ENCODE measurements around the gene HFE. TPM values are rescaled to one million over a fixed set of nuclear protein-coding genes. Genes with fewer than 3 reads are reported as not detected.

The HFE gene
- polyA plus RNA-seq, 3 donors: 13.5 to 16.1 (median 14.1) TPM

DNA sequence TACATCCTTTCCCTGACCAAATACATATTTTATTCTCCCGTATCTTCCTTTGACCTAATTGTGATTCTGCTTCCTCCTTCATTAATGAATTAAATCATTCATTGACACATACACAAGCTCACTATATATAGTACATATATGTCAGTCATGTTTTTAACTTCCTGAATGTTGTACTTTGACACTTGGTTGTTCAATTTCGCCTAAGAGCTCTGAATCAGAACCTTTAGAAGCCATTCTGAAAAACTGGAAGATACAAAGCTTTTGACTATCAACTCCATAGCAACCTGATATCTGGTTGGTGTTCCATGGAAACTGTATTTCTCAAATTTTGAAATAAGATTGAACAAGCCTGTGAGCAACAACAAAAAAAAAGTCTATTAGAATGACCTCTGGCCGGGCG, 27.3 kb upstream of the HFE start:
- peaks cover 0 to 2% (median 1%) of the 10 kb centered on the region in 3 donors for H3K27me3 Mint-ChIP-seq (ENCODE audit: low read depth in 3 of 3)

DNA sequence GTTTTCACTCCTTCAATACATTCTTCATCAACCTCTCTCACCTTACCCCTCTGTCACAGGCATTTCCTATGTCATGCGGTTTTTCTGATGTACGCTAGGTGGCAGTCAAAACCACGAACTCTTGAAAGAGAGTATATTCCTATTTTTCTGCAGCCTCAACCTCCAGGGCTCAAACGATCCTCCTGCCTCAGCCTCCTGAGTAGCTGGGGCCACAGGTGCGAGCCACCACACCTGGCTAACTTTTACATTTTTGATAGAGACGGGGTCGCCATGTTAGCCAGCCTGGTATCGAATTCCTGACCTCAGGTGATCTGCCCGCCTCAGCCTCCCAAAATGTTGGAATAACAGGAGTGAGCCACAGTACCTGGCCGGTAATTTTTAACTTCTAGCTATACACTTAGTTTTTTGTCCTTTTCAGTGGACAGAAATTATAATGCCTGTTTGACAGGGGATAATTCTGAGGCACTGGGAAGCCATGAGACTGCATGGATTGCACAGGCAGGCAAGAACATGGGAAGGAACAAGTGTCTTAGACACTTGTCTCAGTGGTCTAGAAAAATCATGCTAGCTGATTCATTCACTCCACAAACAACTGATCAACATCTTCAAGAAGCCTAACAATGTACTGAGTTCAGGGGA, 22.5 kb upstream of the HFE start:
- intact Hi-C loops (cut with micrococcal nuclease): loop anchor here in 1 of 2 donors (2.0 kb wide), 1 partner anchor 32 kb away; no protein-coding TSS in a partner anchor
- DNase-seq: peak; percentile 39 to 60 (median 57)

More for the DNA sequence above, 27.3 kb upstream of the HFE start:
- Mint-ChIP-seq H3K36me3 (no peaks in the 10 kb centered on the region), H3K9me3 (peaks cover 0 to 4% (median 1%) of the 10 kb centered on the region in 7 donors), H3K27ac (peak overlapping the region; percentile 60 to 91 (median 83)), H3K4me1 (peaks cover 28% of the 10 kb centered on the region), H3K4me3 (peak overlapping the region; percentile 66 to 79)
- Histone ChIP-seq H3K79me2 (ENCODE audit: insufficient read depth, low read length) (no peaks in the 10 kb centered on the region), H3K9me3 (replicated peaks in 1 of 2; ENCODE audit: control insufficient read depth in 1 of 2, insufficient read depth in 1 of 2, low read length in 2 of 2) (no peaks in the 10 kb centered on the region), H3K9ac (ENCODE audit: insufficient read depth, low read length, poor library complexity, severe bottlenecking) (no peak overlapping the region), H2AFZ (ENCODE audit: insufficient read depth, low read depth, low read length, poor library complexity, severe bottlenecking) (no peak overlapping the region), H3K36me3 (replicated peaks in 1 of 2; ENCODE audit: control insufficient read depth in 1 of 2, insufficient read depth in 2 of 2, low read length in 2 of 2) (no peaks in the 10 kb centered on the region), H4K20me1 (ENCODE audit: insufficient read depth, low read length) (no peaks in the 10 kb centered on the region), H3K4me3 (replicated peaks in 1 of 3; ENCODE audit: low read depth in 2 of 3, low read length in 3 of 3) (peak overlapping the region in 1 of 3 experiments; percentile 43), H3K27me3 (ENCODE audit: control insufficient read depth in 2 of 2, insufficient read depth in 2 of 2, low read length in 2 of 2) (no peaks in the 10 kb centered on the region), H3K27ac (ENCODE audit: low read depth in 1 of 2, low read length in 2 of 2) (no peak overlapping the region), H3K4me1 (ENCODE audit: control insufficient read depth in 1 of 2, insufficient read depth in 2 of 2, low read length in 2 of 2) (peaks cover 23 to 25% of the 10 kb centered on the region in 2 donors), H3K4me2 (replicated peaks; ENCODE audit: extremely low read depth, low read length, poor library complexity, severe bottlenecking) (peak overlapping the region; percentile 61)
- intact Hi-C loops (cut with micrococcal nuclease): loop anchor here in 1 of 2 donors (5.0 kb wide), 1 partner anchor 38 kb away; a partner anchor contains a TSS
- DNase-seq: peak; percentile 8 to 33 (median 21)
- TF ChIP-seq, protein P1, sequence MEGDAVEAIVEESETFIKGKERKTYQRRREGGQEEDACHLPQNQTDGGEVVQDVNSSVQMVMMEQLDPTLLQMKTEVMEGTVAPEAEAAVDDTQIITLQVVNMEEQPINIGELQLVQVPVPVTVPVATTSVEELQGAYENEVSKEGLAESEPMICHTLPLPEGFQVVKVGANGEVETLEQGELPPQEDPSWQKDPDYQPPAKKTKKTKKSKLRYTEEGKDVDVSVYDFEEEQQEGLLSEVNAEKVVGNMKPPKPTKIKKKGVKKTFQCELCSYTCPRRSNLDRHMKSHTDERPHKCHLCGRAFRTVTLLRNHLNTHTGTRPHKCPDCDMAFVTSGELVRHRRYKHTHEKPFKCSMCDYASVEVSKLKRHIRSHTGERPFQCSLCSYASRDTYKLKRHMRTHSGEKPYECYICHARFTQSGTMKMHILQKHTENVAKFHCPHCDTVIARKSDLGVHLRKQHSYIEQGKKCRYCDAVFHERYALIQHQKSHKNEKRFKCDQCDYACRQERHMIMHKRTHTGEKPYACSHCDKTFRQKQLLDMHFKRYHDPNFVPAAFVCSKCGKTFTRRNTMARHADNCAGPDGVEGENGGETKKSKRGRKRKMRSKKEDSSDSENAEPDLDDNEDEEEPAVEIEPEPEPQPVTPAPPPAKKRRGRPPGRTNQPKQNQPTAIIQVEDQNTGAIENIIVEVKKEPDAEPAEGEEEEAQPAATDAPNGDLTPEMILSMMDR (IDR thresholded peaks at IDR 0.05): no peak
- no CpG with 5 or more reads among the region's 4 CpGs for WGBS (ENCODE audit: insufficient coverage)

More for the DNA sequence above, 22.5 kb upstream of the HFE start:
- H3K36me3 Mint-ChIP-seq: no peaks in the 10 kb centered on the region
- no peak overlapping the region for H2AFZ ChIP-seq (ENCODE audit: insufficient read depth, low read depth, low read length, poor library complexity, severe bottlenecking)
- H3K9me3 Mint-ChIP-seq: peaks cover 0 to 4% (median 1%) of the 10 kb centered on the region in 7 donors
- H3K4me3 Mint-ChIP-seq: no peak overlapping the region
- no peak overlapping the region for H3K27ac ChIP-seq (ENCODE audit: low read depth in 1 of 2, low read length in 2 of 2)
- no peaks in the 10 kb centered on the region for H3K9me3 ChIP-seq (replicated peaks in 1 of 2; ENCODE audit: control insufficient read depth in 1 of 2, insufficient read depth in 1 of 2, low read length in 2 of 2)
- WGBS (ENCODE audit: insufficient coverage): 34% methylated on average over 4 of the region's 10 CpGs
- H3K4me3 ChIP-seq (replicated peaks in 1 of 3; ENCODE audit: low read depth in 2 of 3, low read length in 3 of 3): no peak overlapping the region
- no peaks in the 10 kb centered on the region for H3K36me3 ChIP-seq (replicated peaks in 1 of 2; ENCODE audit: control insufficient read depth in 1 of 2, insufficient read depth in 2 of 2, low read length in 2 of 2)
- H3K27me3 ChIP-seq (ENCODE audit: control insufficient read depth in 2 of 2, insufficient read depth in 2 of 2, low read length in 2 of 2): no peaks in the 10 kb centered on the region
- H3K9ac ChIP-seq (ENCODE audit: insufficient read depth, low read length, poor library complexity, severe bottlenecking): no peak overlapping the region
- TF ChIP-seq, protein P1 (IDR thresholded peaks at IDR 0.05): peak; percentile 85
- peaks cover 19 to 24% of the 10 kb centered on the region in 2 donors for H3K4me1 ChIP-seq (ENCODE audit: control insufficient read depth in 1 of 2, insufficient read depth in 2 of 2, low read length in 2 of 2)
- H4K20me1 ChIP-seq (ENCODE audit: insufficient read depth, low read length): no peaks in the 10 kb centered on the region
- peaks cover 29% of the 10 kb centered on the region for H3K4me1 Mint-ChIP-seq
- H3K4me2 ChIP-seq (replicated peaks; ENCODE audit: extremely low read depth, low read length, poor library complexity, severe bottlenecking): no peak overlapping the region
- H3K79me2 ChIP-seq (ENCODE audit: insufficient read depth, low read length): no peaks in the 10 kb centered on the region
- peaks cover 0 to 6% (median 2%) of the 10 kb centered on the region in 3 donors for H3K27me3 Mint-ChIP-seq (ENCODE audit: low read depth in 3 of 3)
- peak overlapping the region in 1 of 7 donors; percentile 56 for H3K27ac Mint-ChIP-seq

Data from CD14-positive monocyte (primary cell).